Kidney glomerular epithelial cell (primary cell): ENCODE data around the gene SOX4.

Source experiments
- DNase-seq: peaks from one replicate; lab custom pipeline; 2025; lab: John Stamatoyannopoulos, UW

The SOX4 gene

GRCh38 chr6:21614226-21614625, 20.7 kb downstream of the SOX4 start:
- no peak for DNase-seq

- no peak for DNase-seq
Observed at GRCh38 chr6:21615504-21615903, 22.0 kb downstream of the SOX4 start.

- DNase-seq, result no peak
Observed at GRCh38 chr6:21616005-21616404, 22.5 kb downstream of the SOX4 start.

GRCh38 chr6:21625642-21626041, 32.1 kb downstream of the SOX4 start:
- no peak for DNase-seq

- DNase-seq, result no peak
Observed at GRCh38 chr6:21626756-21627155, 33.2 kb downstream of the SOX4 start.

- no peak for DNase-seq
Observed at GRCh38 chr6:21628160-21628559, 34.6 kb downstream of the SOX4 start.

- no peak for DNase-seq
Observed at GRCh38 chr6:21633511-21634109, 40.1 kb downstream of the SOX4 start.

GRCh38 chr6:21634582-21634981, 41.0 kb downstream of the SOX4 start:
- peak; percentile 21 for DNase-seq

GRCh38 chr6:21636876-21637275, 43.3 kb downstream of the SOX4 start:
- DNase-seq, result no peak

GRCh38 chr6:21639316-21639715, 45.8 kb downstream of the SOX4 start:
- DNase-seq, result no peak
